ENCODE measurements around the gene WASHC3.

The WASHC3 gene

DNA sequence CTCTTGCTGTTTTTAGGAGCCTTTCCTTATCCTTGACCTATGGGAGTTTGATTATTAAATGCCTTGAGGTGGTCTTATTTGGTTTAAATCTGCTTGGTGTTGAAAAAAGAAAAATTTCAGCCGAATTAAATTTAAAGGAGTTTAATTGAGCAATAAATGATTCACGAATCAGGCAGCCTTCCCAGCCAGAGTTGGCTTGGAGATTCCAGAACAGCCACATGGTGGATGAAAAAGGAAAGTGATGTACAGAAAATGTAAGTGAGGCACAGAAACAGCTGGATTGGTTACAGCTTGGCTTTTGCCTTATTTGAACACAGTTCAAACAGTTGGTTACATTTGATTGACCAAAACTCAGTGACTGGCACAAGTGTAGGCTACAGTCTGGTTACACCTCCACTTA lies 69.7 kb downstream of the WASHC3 start:
- no peak for FAIRE-seq
- no peak for DNase-seq (ENCODE audit: extremely low spot score, insufficient read length, low read depth)

DNA sequence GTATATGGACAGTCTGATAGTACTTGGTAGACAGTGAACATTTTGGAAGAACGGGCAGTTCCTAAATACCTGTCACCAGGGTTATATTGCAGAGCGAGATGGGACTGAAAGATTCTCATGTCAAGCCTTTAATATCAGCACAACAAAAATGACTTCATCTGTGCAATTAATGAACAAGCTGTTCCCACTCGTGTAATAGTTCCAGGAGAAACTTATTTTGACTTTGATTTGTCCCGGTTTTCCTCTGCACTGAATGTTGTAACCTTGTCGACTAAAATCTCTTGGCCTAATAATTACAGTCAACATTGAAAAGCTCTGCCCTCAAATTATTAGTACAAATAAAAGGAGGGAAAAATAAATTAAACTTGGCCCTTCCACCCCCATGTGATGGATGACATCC lies 79.5 kb downstream of the WASHC3 start:
- FAIRE-seq: no peak
- no peak for DNase-seq (ENCODE audit: extremely low spot score, insufficient read length, low read depth)

DNA sequence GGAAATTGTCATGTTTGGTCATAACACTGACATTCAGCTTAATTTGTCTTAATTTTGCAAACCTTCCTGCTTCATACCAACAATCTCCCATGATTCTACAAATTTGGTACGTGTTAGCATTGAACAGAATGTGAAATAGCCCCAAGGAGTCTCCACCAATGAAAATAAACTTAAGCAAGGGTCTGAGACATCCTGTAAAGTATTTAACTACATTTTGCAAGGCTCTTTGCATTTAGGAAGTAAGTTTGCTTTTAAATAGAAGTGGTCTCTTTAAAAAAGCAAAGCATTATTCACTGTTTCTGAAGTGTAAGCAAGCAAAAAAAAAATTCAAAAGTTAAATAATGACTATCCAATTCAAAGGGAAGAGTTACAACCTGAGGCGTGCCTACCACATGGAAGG lies 79.9 kb downstream of the WASHC3 start:
- no peak for FAIRE-seq
- DNase-seq (ENCODE audit: extremely low spot score, insufficient read length, low read depth): no peak

DNA sequence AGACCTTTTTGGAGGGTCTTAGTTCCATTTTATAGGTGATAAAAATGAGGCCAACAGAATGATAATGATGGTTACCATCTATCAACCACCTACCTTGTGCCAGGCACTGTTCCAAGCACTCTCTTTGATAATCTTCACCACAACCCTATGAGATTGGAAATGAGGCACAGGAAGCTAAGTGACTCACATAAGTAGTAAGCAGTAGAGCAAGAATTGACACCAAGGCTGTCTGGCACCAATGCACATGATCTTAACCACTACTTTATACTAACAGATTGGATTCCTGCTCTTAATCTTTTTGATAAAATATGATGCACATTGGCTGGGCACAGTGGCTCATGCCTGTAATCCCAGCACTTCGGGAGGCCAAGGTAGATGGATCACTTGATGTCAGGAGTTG lies 93.0 kb downstream of the WASHC3 start:
- no peak for DNase-seq (ENCODE audit: extremely low spot score, insufficient read length, low read depth)
- no peak for FAIRE-seq

DNA sequence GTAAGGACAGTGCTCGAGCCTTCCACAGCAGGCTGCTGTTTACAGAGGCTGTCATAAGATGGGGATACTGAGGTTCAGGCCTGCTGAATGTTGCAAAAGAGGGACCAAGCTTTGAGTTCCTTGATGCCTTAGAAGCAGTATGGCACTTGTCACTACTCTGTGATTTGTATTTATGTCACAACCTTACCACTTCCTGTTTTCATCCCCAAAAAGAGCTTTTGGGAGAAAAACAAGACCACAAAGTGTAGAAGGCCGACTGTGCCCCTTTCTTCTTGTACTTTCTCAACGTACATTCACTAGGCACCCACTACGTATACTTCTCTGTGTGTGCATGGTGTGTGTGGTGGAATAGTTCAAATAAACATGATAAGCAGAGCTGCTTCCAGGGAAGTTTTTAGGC lies 94.3 kb downstream of the WASHC3 start:
- peak; percentile 67 for FAIRE-seq
- no peak for DNase-seq (ENCODE audit: extremely low spot score, insufficient read length, low read depth)

DNA sequence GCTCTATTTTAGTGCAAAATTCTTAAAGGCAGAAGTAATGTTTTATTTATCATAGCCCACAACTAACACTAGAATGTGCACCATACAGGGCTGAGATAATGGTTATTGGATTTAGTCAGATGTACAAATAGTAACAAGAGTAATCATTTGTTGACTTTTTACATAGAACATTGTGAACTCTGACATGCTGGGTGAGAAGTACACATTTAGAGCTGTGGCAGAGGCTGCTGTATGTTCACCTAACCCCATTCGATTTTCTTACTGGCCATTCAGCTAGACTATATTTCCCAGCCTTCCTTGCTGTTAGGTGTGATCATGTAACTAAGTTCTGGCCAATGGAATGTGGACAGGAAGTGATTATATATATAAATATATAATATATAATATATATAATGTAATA lies 95.3 kb downstream of the WASHC3 start:
- no peak for DNase-seq (ENCODE audit: extremely low spot score, insufficient read length, low read depth)
- peak; percentile 53 for FAIRE-seq

DNA sequence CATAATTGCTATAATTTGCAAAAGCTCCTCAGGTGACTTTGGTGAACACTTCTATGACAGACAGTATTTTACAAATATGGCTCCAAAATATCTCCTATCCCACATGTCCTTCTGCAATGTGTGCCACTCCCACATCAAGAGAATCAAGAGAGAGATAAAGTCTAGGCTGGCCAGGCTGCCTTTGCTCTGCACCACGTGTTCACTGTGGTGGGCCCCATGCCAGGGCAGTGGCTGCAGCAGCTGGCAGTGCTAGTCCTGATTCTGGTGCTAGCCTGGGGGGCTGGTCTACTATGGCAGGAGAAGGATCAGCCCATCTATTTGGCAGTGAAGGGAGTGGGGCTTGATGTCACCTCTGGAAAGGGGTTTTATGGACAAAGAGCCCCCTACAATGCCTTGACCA lies 98.1 kb downstream of the WASHC3 start:
- FAIRE-seq (no peak), DNase-seq (ENCODE audit: extremely low spot score, insufficient read length, low read depth) (no peak)
